SU-DHL-6 (cell line): ENCODE data around the gene PIK3C2B.

Source experiments
- CTCF ChIP-seq: fragments of 200-600 bp; sonication (generic); IDR thresholded peaks from one replicate; pipeline ENCODE4 v1.5.1; 2017; ENCODE audit warnings: antibody characterized with exemption, mild to moderate bottlenecking, low read length, moderate library complexity; ENCODE audit not compliant: insufficient read depth, poor library complexity, severe bottlenecking
- EZH2phosphoT487 ChIP-seq: fragments of 200-600 bp; sonication (generic), shearing (Covaris generic); conservative IDR thresholded peaks from 2 replicates; pipeline ENCODE4 v1.6.1; 2018; ENCODE audit warnings: mild to moderate bottlenecking, antibody characterized with exemption, low read length, moderate library complexity, mixed read lengths

GRCh38 chr1:204450461-204451257, 43.9 kb downstream of the PIK3C2B start:
- TF ChIP-seq CTCF, result no peak
- TF ChIP-seq EZH2phosphoT487, result no peak
